ENCODE data around the gene F3.

Gene F3

GRCh38 chr1:94537254-94537653, 4.3 kb downstream of the F3 start:
- Histone ChIP-seq H3K36me3 (ENCODE audit: control insufficient read depth, low read length) (no peaks in the 10 kb centered on the region), H3K79me2 (ENCODE audit: control insufficient read depth, low read length) (no peaks in the 10 kb centered on the region), H3K27ac (ENCODE audit: low read depth, low read length) (no peak overlapping the region), H3K4me3 (ENCODE audit: low read length) (no peak overlapping the region), H3K9me3 (ENCODE audit: control insufficient read depth, insufficient read depth, low read length) (no peaks in the 10 kb centered on the region), H3K4me1 (ENCODE audit: control insufficient read depth, low read length) (no peaks in the 10 kb centered on the region), H3K9me2 (replicated peaks; ENCODE audit: control insufficient read depth, low read length) (no peaks in the 10 kb centered on the region), H3K27me3 (ENCODE audit: control insufficient read depth, low read length) (no peaks in the 10 kb centered on the region), H3K4me2 (ENCODE audit: low read length) (no peak overlapping the region), H4K20me1 (ENCODE audit: control insufficient read depth, insufficient read depth, low read depth, low read length) (no peaks in the 10 kb centered on the region), H3F3A (ENCODE audit: control insufficient read depth, insufficient read depth) (no peaks in the 10 kb centered on the region)
- TF ChIP-seq, protein P1, sequence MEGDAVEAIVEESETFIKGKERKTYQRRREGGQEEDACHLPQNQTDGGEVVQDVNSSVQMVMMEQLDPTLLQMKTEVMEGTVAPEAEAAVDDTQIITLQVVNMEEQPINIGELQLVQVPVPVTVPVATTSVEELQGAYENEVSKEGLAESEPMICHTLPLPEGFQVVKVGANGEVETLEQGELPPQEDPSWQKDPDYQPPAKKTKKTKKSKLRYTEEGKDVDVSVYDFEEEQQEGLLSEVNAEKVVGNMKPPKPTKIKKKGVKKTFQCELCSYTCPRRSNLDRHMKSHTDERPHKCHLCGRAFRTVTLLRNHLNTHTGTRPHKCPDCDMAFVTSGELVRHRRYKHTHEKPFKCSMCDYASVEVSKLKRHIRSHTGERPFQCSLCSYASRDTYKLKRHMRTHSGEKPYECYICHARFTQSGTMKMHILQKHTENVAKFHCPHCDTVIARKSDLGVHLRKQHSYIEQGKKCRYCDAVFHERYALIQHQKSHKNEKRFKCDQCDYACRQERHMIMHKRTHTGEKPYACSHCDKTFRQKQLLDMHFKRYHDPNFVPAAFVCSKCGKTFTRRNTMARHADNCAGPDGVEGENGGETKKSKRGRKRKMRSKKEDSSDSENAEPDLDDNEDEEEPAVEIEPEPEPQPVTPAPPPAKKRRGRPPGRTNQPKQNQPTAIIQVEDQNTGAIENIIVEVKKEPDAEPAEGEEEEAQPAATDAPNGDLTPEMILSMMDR (IDR thresholded peaks at IDR 0.05; ENCODE audit: low read depth, low read length, poor library complexity, severe bottlenecking): no peak
- no peak for TF ChIP-seq EZH2phosphoT487 (IDR thresholded peaks at IDR 0.05; ENCODE audit: borderline replicate concordance, low read length)

- no peaks in the 10 kb centered on the region for H3K79me2 ChIP-seq (ENCODE audit: control insufficient read depth, low read length)
- no peaks in the 10 kb centered on the region for H3K9me3 ChIP-seq (ENCODE audit: control insufficient read depth, insufficient read depth, low read length)
- H3K4me1 ChIP-seq (ENCODE audit: control insufficient read depth, low read length): no peaks in the 10 kb centered on the region
- H4K20me1 ChIP-seq (ENCODE audit: control insufficient read depth, insufficient read depth, low read depth, low read length): no peaks in the 10 kb centered on the region
- H3K36me3 ChIP-seq (ENCODE audit: control insufficient read depth, low read length): no peaks in the 10 kb centered on the region
- H3K4me3 ChIP-seq (ENCODE audit: low read length): no peak overlapping the region
- no peaks in the 10 kb centered on the region for H3F3A ChIP-seq (ENCODE audit: control insufficient read depth, insufficient read depth)
- no peaks in the 10 kb centered on the region for H3K9me2 ChIP-seq (replicated peaks; ENCODE audit: control insufficient read depth, low read length)
- H3K4me2 ChIP-seq (ENCODE audit: low read length): no peak overlapping the region
- no peak for TF ChIP-seq EZH2phosphoT487 (IDR thresholded peaks at IDR 0.05; ENCODE audit: borderline replicate concordance, low read length)
- TF ChIP-seq, protein P1 (IDR thresholded peaks at IDR 0.05; ENCODE audit: low read depth, low read length, poor library complexity, severe bottlenecking): no peak
- no peaks in the 10 kb centered on the region for H3K27me3 ChIP-seq (ENCODE audit: control insufficient read depth, low read length)
- H3K27ac ChIP-seq (ENCODE audit: low read depth, low read length): no peak overlapping the region
These were observed 5.7 kb downstream of the F3 start for GRCh38 chr1:94535879-94536278.

GRCh38 chr1:94535095-94535494, 6.5 kb downstream of the F3 start:
- no peaks in the 10 kb centered on the region for H3K9me3 ChIP-seq (ENCODE audit: control insufficient read depth, insufficient read depth, low read length)
- H3K4me2 ChIP-seq (ENCODE audit: low read length): no peak overlapping the region
- H3K9me2 ChIP-seq (replicated peaks; ENCODE audit: control insufficient read depth, low read length): no peaks in the 10 kb centered on the region
- H4K20me1 ChIP-seq (ENCODE audit: control insufficient read depth, insufficient read depth, low read depth, low read length): no peaks in the 10 kb centered on the region
- H3K4me3 ChIP-seq (ENCODE audit: low read length): no peak overlapping the region
- no peaks in the 10 kb centered on the region for H3K27me3 ChIP-seq (ENCODE audit: control insufficient read depth, low read length)
- no peaks in the 10 kb centered on the region for H3K79me2 ChIP-seq (ENCODE audit: control insufficient read depth, low read length)
- H3F3A ChIP-seq (ENCODE audit: control insufficient read depth, insufficient read depth): no peaks in the 10 kb centered on the region
- TF ChIP-seq, protein P1 (IDR thresholded peaks at IDR 0.05; ENCODE audit: low read depth, low read length, poor library complexity, severe bottlenecking): no peak
- no peak for TF ChIP-seq EZH2phosphoT487 (IDR thresholded peaks at IDR 0.05; ENCODE audit: borderline replicate concordance, low read length)
- H3K36me3 ChIP-seq (ENCODE audit: control insufficient read depth, low read length): no peaks in the 10 kb centered on the region
- H3K4me1 ChIP-seq (ENCODE audit: control insufficient read depth, low read length): no peaks in the 10 kb centered on the region
- H3K27ac ChIP-seq (ENCODE audit: low read depth, low read length): no peak overlapping the region

DNA sequence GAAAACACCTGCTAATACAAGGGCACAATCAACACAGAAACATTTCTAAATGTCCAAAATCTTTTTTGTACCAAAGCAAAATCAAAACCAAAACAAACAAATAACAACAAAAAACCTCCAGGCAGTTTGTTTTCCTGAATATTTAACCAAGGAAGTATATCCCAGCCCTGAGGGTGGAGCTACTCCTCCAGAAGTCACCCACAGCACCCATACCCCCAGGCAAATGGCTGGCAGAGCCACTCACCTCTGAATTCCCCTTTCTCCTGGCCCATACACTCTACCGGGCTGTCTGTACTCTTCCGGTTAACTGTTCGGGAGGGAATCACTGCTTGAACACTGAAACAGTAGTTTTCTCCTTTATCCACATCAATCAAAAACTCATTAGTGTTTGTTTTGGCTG, 9.5 kb downstream of the F3 start:
- TF ChIP-seq, protein P1 (IDR thresholded peaks at IDR 0.05; ENCODE audit: low read depth, low read length, poor library complexity, severe bottlenecking): no peak
- no peak for TF ChIP-seq EZH2phosphoT487 (IDR thresholded peaks at IDR 0.05; ENCODE audit: borderline replicate concordance, low read length)
- Histone ChIP-seq H3K9me2 (replicated peaks; ENCODE audit: control insufficient read depth, low read length) (no peaks in the 10 kb centered on the region), H4K20me1 (ENCODE audit: control insufficient read depth, insufficient read depth, low read depth, low read length) (no peaks in the 10 kb centered on the region), H3K4me3 (ENCODE audit: low read length) (no peak overlapping the region), H3K27me3 (ENCODE audit: control insufficient read depth, low read length) (peaks cover 3% of the 10 kb centered on the region), H3K27ac (ENCODE audit: low read depth, low read length) (no peak overlapping the region), H3K4me2 (ENCODE audit: low read length) (no peak overlapping the region), H3K36me3 (ENCODE audit: control insufficient read depth, low read length) (no peaks in the 10 kb centered on the region), H3K79me2 (ENCODE audit: control insufficient read depth, low read length) (no peaks in the 10 kb centered on the region), H3K4me1 (ENCODE audit: control insufficient read depth, low read length) (no peaks in the 10 kb centered on the region), H3K9me3 (ENCODE audit: control insufficient read depth, insufficient read depth, low read length) (no peaks in the 10 kb centered on the region), H3F3A (ENCODE audit: control insufficient read depth, insufficient read depth) (no peaks in the 10 kb centered on the region)

Data from DOHH2 (cell line).